ENCODE results near the gene ACO1.

ACO1 gene

DNA sequence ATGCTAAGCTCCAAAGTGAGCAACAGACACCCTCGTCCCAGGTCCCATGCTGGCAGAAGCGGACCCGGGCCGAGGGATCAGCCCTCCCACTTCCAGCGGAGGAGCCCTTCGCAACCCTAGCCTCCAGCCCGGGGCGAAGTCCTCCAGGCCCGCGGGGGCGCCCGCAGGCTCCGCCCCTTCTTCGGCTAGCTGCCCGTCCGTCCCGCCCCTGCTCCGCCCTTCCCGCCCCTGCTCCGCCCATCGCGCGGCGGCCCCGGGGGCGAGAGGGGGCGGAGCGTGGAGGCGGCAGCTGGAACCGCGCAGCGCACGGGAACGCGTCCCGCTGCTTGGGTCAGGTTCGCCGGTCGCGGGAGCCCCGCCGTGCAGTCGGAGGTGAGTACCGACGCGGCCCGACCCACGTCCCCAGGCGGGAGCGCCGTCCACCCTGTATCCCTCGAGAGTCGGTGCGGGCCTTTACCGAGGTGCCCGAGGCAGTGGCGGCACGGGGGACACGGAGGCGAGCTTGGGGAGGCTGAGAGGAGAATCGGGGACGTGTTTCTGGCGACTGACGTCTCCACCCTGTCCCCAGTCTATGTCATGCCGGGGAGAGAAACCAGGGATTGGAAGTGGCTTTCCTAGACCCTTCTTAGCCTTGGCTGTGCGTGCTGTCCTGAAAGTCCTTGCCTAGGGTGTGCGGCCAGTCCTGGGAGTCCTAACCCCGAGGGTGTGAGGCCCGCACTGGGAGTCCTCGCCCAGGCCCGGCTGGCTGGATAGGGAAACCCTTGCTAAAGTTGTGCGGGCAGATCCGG, at the start of gene ACO1:
TSS of gene ACO1 (plus strand) at position 280 of the 788 bp plus-strand sequence. CDS start 20,864 bp downstream, outside the sequence.
- H3K27ac ChIP-seq, result peak within 1 kb of the TSS; percentile 61
- TF ChIP-seq, protein P1, sequence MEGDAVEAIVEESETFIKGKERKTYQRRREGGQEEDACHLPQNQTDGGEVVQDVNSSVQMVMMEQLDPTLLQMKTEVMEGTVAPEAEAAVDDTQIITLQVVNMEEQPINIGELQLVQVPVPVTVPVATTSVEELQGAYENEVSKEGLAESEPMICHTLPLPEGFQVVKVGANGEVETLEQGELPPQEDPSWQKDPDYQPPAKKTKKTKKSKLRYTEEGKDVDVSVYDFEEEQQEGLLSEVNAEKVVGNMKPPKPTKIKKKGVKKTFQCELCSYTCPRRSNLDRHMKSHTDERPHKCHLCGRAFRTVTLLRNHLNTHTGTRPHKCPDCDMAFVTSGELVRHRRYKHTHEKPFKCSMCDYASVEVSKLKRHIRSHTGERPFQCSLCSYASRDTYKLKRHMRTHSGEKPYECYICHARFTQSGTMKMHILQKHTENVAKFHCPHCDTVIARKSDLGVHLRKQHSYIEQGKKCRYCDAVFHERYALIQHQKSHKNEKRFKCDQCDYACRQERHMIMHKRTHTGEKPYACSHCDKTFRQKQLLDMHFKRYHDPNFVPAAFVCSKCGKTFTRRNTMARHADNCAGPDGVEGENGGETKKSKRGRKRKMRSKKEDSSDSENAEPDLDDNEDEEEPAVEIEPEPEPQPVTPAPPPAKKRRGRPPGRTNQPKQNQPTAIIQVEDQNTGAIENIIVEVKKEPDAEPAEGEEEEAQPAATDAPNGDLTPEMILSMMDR (conservative IDR thresholded peaks at IDR 0.05), result peak; percentile 51

- H3K27ac ChIP-seq, result no peak overlapping the region
- TF ChIP-seq, protein P1 (conservative IDR thresholded peaks at IDR 0.05), result no peak
These were observed 49.2 kb upstream of the ACO1 start for GRCh38 chr9:32334916-32335895.

DNA sequence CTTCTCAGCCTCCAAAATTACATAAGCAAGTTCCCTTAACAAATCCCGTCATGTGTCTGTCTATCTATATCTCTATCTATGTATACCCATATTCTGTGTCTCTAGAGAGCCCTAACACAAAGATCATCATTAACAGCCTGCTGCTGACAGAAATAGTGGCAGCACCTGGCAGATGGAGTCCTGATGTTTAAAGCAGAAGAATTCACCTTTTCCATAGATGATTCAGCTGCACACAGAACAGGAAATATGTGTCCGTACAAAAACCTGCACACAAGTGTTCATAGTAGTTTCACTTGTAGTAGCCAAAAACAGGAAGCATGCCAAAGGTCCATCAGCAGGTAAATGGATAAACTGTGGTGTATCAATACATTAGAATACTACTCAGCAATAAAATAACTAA, 45.0 kb upstream of the ACO1 start:
- H3K27ac ChIP-seq, result no peak overlapping the region
- TF ChIP-seq, protein P1 (conservative IDR thresholded peaks at IDR 0.05), result no peak

DNA sequence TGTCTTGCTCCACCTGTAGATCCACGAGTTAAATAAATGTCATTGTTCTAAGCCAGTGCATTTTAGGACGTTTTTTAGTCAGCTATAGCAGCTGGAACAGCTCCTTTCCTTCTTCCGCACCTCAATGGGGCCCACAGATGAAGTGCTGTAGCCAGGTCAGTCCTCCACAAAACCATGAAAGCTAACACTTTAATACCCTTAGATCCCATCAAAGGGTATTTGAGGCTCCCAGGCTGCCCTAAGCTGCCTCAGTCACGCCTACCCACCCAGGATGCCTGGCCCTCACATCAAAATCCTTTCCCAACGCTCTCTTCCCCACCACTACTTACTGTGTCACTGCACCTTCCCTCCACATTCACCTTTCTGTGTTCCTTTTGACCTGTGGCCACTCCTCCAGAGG, 44.1 kb upstream of the ACO1 start:
- TF ChIP-seq, protein P1 (conservative IDR thresholded peaks at IDR 0.05), result no peak
- no peak overlapping the region for H3K27ac ChIP-seq

GRCh38 chr9:32344551-32345182, 39.8 kb upstream of the ACO1 start:
- no peak overlapping the region for H3K27ac ChIP-seq

DNA sequence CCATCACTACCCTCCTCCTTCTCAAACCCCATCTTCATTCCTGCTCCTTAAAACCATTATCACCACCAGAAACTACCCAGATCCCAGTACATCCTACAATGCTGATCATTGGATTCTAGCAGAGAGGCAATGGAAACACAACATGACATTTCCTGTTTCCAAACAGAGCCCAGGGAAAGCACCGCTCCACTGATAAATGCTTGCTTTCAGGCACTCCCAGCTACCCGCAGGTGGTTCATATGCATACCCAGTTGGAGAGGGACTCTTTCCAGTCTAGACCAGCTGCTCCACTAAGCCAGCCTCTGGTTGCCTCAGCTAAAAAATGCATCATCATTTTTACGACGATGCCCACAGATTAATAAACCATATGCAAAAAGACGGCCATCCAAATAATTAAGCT, 39.2 kb upstream of the ACO1 start:
- H3K27ac ChIP-seq, result no peak overlapping the region
- TF ChIP-seq, protein P1 (conservative IDR thresholded peaks at IDR 0.05), result no peak

More at GRCh38 chr9:32344551-32345182, 39.8 kb upstream of the ACO1 start:
- TF ChIP-seq, protein P1 (conservative IDR thresholded peaks at IDR 0.05), result no peak

Measured in VCaP (cell line).